Hematopoietic multipotent progenitor cell (in vitro differentiated cells): ENCODE data around the gene ZNF791. TPM values are rescaled to one million over a fixed set of nuclear protein-coding genes. Genes with fewer than 3 reads are reported as not detected.
"Not testable (repeated sequence)": the region's sequence is repeated elsewhere in the genome, so short reads cannot be mapped to it uniquely, and the experiment has no call there.

Source experiments
- DNase-seq, 3 donors: peaks; one replicate each; pipeline ENCODE4 v3.0.0-alpha.2; 2011 to 2015; ENCODE audit warnings: low read depth in 2 of 3, low spot score in 2 of 3
- total RNA-seq: library from RNA; depleted of rRNA; stranded (reverse); fragments of >200 nt; gene quantifications from one replicate; pipeline ENCODE4 v1.2.3, GENCODE V29; 2012

The ZNF791 gene
- total RNA-seq: 9.4 TPM

DNA sequence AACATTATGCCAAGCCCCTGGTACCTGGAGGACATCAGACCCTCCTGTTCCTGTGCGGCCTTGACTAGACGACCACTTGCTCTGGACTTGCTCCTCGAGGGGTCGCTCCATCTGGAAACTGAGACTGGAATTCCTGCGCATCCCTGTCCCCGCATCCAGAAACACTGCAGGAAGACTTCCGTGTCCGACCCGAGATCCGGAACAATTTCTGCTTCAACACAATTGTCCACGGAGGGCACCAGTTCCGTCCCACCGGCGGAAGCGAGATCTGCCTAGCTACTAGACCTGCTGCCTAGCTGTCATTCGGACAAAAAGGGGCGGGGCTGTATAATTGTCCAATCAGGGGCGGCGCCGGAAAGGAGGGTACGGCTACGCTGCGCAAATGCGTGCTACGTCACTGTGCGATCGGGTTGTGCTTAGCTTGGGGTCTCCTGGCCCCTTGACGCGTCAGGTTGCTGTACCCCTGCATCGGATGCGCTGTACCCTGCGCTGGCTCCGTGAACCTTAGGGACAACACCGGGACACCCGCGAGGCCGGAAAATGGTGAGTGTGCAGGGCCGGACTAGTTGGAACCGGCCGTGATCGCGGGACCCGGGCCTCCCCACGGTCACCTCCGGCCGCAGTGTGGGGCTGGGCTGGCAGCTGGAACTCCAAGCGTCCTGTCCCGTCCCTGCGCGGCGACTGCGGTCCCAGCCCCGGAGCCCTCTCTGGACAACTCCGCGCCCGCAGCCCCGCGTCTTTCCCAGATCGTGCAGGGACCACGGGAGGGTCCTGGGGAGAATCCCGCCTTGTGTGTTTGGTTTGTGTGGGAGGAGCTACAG, at the start of gene ZNF791, which contains the start of gene ZNF490:
TSS of gene ZNF791 (plus strand) at position 381 of the 821 bp plus-strand sequence. CDS start at position 541, 160 bp downstream.
TSS of gene ZNF490 (minus strand) at position 274 of the 821 bp plus-strand sequence. CDS start at position 141, 133 bp downstream.
- peak; percentile 74 to 99 (median 96) for DNase-seq

DNA sequence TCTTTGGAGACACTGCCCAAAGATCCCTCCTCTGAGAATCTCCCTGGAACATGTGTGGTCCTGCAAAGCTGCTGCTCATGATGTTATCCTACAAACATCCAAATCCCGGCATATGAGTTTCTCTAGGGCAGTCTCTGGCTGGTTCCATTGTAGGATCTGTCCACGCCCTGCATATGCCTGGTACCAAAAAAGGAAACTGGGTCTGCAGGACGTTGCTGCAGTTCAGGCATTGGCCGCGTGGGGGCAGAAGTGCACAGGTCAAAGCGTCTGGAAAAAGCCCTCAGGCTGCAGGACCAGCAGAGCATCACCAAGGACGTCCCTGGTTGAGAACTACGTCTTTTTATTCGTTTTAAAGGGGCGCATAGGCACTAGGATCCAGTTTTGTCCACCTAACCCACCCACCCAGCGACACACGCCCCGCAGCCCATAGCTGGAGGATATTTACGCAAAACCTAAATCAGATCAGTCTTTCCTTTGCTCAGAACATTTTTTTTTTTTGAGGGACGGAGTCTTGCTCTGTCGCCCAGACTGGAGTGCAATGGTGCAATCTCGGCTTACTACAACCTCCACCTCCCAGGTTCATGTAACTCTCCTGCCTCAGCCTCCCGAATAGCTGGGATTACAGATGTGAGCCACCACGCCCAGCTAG, 46.6 kb upstream of the ZNF791 start:
- peak; percentile 79 to 89 (median 82) for DNase-seq

- DNase-seq: not testable (repeated sequence)
These were observed 44.3 kb upstream of the ZNF791 start for GRCh38 chr19:12566380-12566779.

GRCh38 chr19:12567951-12568350, 42.8 kb upstream of the ZNF791 start:
- no peak for DNase-seq

- DNase-seq: peak in 1 of 3 donors; percentile 57
These were observed 36.7 kb upstream of the ZNF791 start for GRCh38 chr19:12574036-12574435.

GRCh38 chr19:12578641-12579040, 32.1 kb upstream of the ZNF791 start:
- DNase-seq: no peak

- DNase-seq: no peak
These were observed 30.5 kb upstream of the ZNF791 start for GRCh38 chr19:12580180-12580694.

DNA sequence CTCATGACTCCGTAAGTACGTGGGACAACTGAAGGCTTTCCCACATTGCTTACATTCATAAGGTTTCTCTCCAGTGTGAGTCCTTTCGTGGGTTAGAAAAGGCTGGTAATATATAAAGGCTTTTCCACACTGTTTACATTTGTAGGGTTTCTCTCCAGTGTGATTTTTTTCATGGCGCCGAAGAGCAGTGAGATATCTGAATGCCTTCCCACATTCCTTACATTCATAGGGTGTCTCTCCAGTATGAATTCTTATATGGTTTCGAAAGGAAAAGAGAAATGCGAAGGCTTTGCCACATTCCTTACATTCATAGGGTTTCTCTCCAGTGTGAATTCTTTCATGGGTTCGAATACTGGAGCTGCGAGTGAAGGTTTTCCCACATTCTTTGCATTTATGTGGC, 29.6 kb upstream of the ZNF791 start:
- no peak for DNase-seq

DNA sequence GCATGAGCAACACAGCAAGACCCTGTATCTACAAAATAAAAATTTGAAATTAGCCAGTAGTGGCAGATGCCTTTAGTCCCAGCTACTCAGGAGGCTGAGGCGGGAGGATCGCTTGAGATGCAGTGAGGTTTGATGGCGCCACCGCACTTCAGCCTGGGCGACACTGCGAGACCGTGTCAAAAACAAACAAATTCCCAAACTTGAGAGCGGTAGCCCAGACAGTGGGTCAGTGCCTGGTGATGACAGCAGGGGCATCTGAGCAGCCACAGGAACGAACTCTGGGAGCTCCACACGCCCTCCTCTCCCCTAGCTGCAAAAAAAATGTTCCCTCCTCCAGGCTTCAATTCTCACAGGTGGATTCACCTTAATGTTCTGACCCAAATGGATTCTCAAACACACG, 14.2 kb upstream of the ZNF791 start:
- DNase-seq: no peak

DNA sequence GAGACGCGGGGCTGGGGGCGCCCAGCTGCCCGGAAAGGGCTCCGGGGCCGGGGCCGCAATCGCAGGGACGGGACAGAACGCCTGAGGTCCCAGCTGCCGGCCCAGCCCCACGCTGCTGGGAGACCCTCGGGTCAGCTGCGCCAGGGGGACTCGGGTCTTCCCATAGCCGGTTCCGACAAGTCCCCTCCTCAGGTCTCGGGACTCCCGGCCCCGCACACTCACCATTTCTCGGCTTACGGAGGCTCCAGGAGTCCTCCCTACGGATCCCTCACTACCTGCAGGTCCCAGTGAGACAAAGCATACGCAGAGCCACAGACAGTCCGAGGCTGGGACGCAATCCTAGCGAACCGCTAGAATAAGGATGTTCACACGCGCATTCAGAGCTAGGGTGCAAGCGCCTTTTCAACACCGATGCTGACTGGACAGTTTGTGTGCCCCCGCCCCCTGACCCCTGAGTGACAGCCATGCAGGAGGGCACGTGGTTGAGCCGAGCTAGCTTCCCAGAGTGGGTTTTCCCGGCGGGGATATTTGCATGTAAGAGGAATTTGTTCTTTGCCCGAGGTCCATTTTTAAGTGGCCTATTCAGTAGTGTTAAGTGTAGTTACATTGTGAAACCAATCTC, 13.7 kb upstream of the ZNF791 start:
- no peak for DNase-seq

- no peak for DNase-seq
These were observed 13.1 kb upstream of the ZNF791 start for GRCh38 chr19:12597594-12597993.

DNA sequence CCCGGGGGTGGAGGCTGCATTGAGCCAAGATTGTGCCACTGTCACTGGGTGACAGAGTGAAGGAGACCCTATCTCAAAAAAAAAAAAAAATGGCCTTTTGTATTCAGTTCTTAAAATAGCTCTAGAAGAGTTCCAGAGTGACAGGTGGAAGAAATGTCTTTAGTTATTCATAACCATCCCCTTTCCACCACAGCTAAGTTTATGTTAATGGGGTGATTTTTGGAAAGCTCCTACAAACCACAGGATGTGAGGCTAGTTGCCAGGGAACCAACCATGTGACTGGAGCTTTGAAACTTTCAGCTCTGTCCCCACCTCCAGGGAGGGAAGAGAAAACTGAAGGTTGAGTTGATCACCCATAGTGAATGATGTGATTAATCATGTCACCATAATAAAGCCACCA, 7.0 kb upstream of the ZNF791 start:
- DNase-seq: peak in 2 of 3 donors; percentile 60 to 82

DNA sequence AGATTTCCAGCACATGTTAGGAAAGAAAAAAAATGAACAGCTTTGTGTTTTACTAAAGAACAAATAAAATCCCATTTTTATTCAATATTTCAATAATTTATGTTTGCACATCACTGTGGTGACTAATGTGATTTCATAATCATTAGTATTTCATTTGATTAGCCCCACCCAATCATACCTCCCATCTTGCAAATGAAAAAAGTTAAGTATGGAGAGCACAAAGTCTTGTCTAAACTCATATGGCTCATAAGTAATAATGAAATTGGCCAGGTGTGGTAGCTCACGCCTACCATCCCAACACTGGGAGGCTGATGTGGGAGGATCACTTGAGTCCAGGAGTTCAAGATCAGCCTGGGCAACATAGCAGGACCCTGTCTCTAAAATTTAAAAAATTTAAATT, 3.9 kb upstream of the ZNF791 start:
- no peak for DNase-seq

DNA sequence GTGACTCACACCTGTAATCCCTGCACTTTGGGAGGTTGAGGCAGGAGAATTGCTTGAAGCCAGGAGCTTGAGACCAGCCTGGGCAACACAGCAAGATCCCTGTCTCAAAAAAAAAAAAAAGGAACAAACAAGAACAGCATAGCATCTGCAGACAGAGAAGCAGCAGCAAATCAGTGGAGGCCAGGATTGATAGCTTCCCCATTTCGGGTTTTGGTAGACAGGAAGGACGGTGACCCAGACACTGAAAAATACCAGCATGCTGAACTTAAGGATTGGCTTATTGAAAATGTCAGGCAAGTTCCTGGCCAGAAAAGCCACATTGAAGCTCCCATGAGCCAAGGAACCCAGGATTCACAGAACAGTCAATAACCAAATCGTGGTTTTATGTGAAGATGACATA, 3.1 kb upstream of the ZNF791 start:
- peak in 1 of 3 donors; percentile 18 for DNase-seq

- DNase-seq: no peak
These were observed 610 bp downstream of the ZNF791 start for GRCh38 chr19:12611361-12611699.

DNA sequence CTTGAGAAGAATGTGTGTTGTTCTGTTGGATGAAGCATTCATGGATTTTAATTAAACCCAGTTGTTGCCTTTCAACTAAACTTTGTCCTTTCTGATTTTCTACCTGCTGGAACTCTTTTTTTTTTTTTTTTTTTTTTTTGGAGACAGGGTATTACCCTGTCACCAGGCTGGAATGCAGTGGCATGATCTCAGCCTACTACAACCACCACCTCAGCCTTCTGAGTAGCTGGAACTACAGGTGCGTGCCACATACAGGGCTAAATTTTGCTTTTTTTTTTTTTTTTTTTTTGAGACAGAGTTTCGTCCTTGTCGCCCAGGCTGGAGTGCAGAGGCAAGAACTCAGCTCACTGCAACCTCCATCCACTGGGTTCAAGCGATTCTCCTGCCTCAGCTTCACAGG, 6.9 kb downstream of the ZNF791 start:
- DNase-seq: no peak

DNA sequence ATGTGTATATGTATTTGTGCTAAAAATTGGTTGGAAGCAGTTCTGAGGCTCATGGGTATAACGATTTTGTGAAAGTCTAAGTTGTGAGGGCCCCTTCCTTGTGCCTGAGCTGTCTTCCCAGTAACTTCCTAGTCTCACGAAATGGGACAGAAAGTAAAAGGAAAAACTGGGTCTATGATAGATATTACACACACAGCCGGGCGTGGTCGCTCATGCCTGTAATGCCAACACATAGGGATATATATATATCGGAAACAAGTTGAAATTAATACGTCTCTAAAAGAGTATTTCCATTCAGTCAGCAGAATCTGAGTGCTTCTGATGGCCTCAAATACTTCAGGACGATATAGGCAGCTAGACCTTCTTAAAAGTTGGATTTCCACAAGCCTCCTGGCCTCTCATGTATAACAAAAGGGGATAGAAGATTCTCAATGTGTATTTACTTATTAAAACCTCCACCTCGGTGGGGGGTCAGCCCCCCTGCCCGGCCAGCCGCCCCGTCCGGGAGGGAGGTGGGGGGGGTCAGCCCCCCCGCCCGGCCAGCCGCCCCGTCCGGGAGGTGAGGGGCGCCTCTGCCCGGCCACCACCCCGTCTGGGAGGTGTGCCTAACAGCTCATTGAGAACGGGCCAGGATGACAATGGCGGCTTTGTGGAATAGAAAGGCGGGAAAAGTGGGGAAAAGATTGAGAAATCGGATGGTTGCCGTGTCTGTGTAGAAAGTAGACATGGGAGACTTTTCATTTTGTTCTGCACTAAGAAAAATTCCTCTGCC, 10.7 kb downstream of the ZNF791 start:
- not testable (repeated sequence) for DNase-seq

GRCh38 chr19:12623361-12624031, 12.8 kb downstream of the ZNF791 start:
- DNase-seq: no peak

DNA sequence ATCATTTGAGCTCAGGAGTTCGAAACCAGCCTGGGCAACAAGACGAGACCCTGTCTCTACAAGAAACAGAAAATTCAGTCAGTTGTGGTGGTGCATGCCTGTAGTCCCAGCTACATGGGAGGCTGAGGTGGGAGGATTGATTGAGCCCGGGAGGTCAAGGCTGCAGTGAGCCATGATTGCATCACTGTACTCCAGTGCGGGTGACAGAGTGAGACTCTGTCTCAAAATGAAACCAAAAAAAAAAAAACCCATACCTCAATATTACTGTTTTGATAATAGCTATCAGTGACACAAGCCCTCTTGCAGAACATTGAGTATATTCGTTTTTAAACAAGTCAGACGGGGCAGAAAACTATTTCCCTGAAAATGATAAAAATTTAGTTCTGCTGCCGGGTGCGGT, 16.2 kb downstream of the ZNF791 start:
- no peak for DNase-seq
